GM21576 (cell line): ENCODE results near the gene ELOVL6.
"Not testable (repeated sequence)": the region's sequence is repeated elsewhere in the genome, so short reads cannot be mapped to it uniquely, and the experiment has no call there.

Source experiments
- ATAC-seq: cut with Tn5 transposase; IDR thresholded peaks from one replicate; pipeline ENCODE4 v1.9.1; 2021; ENCODE audit warnings: mild to moderate bottlenecking, moderate library complexity; ENCODE audit not compliant: unreplicated experiment

ELOVL6 gene, protein sequence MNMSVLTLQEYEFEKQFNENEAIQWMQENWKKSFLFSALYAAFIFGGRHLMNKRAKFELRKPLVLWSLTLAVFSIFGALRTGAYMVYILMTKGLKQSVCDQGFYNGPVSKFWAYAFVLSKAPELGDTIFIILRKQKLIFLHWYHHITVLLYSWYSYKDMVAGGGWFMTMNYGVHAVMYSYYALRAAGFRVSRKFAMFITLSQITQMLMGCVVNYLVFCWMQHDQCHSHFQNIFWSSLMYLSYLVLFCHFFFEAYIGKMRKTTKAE

DNA sequence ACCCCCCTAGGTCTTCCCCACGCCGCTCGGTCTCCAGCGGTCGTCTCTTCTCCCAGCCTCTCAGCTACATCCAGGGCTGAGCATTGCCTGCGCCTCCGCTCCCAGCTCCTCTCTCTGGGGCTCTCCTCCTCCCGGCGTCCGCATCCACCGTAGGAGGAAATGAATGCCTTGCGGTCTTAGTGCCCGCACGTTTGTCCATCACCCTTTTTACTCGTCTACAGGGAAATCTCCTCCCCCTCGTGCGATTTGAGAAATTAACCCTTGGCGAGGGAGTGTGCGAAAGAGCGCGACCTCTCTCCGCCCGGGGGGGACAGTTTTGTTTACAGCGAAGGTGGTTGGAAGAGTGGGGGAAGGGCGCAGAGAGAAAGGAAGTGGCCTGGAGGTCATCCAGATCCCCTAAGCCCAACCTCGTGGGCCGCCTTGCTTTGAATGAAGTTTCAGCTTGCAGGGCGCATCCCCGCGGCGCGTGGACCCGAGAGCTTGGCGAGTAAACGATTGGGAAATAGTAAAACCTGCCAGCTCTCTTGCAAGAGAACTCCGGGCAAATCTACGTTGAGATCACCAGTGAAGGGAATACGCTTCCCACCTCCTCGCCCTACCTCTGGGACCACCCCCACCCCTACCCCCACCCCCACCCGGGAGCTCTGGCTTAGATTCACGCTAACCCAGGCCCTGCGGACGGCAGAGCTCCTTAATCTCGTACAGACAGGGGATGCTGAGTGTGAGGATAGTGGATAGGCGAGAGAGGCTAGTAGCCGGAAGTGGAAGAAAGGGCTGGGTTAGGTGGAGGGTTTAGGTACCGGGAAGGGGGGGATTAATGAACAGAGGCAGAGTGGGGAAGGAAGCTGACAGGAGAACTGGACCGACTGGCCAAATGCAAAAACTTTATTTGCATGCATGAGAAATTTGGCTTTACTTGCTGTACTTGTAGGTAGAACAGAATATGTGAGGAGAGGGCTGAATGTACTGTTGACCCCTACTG is at the start of gene ELOVL6:
ELOVL6 (minus strand) TSS at position 181 of the 982 bp plus-strand sequence. CDS start 280 bp downstream, outside the sequence.
- ATAC-seq, result no peak

DNA sequence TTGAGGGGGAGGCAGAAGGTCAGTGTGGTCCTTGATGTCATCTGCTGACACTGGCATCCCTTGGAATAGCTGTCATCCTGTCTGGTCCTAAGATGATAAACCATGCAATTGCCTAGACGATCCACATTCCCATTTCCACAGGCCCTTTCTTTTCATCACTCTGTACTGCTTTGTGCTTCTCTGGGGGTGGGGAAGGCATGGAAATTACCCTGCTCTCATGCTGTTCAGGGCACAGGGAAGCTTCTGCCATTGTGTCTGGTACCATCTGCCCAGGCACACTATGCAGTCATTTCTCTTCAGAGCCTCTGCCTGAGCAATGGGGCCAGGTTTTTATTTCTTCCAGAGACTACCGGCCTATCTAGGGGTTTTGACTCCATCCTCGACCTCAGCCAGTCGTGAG is 49.7 kb upstream of the ELOVL6 start:
- ATAC-seq, result no peak

DNA sequence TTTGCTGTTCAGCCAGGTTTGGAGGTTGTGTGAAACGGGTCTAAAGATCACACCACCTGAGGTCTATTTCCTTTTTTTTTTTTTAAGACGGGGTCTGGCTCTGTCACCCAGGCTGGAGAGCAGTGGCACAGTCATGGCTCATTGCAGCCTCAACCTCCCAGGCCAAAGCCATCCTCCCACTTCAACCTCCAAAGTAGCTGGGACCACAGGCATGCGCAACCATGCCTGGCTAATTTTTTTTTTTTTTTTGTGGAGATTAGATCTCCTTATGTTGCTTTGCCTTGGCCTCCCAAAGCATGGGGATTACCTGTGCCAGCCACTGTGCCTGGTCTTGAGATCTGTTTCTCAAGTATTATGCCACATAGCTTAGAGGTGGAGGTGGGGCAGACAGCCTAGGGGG is 49.2 kb upstream of the ELOVL6 start:
- ATAC-seq, result no peak

DNA sequence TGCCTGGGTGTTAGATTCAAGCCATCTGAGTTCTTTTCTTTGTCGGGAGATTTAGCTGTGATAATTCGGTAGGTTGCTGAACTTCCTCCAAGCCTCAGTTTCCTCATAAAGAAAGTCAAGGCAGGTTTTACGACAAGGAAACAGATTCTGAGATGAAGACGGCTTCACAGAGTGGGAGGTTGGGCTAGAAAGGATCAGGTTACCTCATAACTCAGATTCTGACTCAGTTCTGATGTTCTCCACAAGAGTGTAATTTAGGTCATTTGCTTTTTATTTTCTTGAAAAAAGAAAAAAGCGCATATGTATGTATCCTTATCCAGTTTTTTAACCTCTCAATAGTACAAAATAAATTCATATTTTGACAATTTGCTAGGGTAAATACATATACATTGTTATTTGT is 47.2 kb upstream of the ELOVL6 start:
- no peak for ATAC-seq

DNA sequence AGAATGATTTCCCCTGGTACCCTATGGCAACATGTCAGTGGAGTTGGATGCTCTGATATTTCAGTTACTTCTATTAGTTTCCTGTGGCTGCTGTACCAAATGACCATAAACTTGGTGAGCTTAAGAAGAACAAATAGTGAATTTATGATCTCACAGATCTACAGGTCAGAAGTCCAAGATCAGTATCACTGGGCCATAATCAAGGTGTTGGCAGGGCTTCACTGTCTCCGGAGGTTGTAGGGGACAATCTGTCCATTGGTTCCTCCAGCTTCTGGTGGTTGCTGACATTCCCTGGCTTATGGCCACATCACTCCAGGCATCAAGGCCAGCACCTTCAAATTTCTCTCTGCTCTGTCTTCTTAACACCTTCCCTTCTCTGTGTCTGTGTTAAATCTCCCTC is 37.9 kb upstream of the ELOVL6 start:
- ATAC-seq, result no peak

DNA sequence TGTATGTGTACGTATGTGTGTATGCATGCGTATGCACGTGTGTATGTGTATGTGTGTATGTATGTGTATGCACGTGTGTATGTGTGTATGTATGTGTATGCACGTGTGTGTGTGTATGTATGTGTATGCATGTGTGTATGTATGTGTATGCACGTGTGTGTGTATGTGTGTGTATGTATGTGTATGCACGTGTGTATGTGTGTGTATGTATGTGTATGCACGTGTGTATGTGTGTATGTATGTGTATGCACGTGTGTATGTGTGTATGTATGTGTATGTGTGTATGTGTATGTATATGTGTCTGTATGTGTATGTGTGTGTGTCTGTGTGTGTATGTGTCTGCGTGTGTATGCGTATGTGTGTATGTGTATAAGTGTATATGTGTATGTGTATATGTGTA is 35.2 kb upstream of the ELOVL6 start:
- not testable (repeated sequence) for ATAC-seq

DNA sequence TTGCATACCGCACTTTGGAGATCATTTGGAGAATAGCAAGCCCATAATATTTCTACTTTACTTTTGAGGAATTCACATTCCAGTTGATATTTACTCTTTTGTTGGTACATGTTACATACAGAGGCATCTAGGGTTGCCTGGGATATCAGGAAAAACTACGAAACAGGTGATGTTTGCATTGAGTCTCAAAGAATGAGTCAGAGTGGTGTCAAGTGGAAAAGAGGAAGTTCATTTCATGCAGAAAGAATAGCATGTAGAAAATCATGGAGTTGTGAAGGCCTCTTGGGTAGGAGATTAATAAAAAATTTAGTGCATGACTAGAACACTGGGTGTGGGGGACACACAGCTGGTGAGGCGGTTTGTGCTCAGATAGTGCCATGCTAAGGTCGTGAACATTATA is 33.5 kb upstream of the ELOVL6 start:
- no peak for ATAC-seq

DNA sequence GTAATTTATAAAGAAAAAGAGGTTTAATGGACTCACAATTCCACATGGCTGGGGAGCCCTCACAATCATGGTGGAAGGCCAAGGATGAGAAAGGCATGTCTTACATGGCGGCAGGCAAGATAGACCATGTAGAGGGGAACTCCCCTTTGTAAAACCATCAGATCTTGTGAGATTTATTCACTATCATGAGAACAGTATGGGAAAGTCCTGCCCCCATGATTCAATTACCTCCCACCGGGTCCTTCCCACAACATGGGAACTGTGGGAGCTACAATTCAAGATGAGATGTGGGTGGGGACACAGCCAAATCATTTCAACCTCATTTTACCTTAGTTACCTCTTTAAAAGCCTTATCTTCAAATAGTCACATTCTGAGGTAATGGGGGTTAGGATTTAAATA is 30.9 kb upstream of the ELOVL6 start:
- no peak for ATAC-seq

DNA sequence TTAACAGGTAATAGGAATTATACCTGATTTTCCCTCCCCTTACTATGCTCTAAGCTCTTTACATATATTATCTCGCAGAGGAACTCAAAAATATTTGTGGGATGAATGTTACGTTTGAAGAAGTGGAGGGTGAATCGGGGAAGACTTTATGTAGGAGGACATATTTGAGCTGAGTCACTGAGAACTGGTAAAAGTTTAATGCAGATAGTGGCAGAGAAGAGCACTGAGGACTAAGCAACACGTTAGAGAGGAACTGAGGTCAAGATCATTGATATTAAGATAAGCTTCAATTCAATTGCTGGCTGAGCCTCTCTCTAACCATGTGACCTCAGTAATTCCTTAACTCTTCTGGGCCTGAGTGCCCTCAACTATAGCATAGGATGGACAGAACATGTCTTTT is 26.4 kb upstream of the ELOVL6 start:
- ATAC-seq, result no peak

DNA sequence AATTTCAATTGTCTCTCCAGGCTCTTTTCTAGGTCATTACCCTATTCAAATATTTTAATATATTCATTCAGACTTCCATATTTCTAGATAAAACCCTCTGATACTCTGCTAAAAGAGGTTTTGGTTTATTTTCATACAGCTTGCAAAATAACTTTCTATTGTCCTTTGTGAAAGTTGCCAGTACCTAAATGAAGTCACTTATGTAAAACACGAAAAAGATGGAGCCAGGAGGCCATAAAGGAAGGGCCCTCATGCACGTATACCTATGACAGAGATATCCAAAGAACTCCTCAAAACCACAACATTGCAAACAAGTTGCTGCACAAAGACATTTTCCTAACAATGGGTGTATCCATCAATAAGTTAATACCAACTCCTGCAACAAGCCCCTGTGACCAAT is 25.7 kb upstream of the ELOVL6 start:
- ATAC-seq, result no peak

DNA sequence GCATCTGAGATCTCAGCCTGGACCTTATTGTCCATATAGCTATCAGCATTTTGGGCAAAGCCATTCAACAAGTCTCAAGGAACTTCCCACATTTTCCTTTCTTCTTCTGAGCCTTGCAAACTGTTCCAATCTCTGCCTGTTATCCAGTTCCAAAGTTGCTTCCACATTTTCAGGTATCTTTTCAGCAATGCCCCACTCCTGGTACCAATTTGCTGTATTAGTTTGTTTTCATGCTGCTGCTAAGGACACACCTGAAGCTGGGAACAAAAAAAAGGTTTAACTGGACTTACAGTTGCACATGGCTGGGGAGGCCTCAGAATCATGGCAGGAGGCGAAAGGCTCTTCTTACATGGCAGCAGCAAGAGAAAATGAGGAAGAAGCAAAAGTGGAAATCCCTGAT is 20.5 kb upstream of the ELOVL6 start:
- ATAC-seq, result not testable (repeated sequence)

DNA sequence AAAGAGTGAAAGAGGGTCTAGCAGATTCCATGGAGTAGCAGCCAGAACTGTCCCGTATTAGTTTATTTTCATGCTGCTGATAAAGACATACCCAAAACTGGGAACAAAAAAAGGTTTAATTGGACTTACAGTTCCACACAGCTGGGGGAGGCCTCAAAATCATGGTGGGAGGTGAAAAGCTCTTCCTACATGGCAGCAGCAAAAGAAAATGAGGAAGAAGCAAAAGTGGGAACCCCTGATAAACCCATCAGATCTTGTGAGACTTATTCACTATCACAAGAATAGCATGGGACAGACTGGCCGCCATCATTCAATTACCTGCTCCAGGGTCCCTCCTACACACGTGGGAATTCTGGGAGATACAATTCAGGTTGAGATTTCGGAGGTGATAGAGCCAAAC is 18.8 kb upstream of the ELOVL6 start:
- not testable (repeated sequence) for ATAC-seq

DNA sequence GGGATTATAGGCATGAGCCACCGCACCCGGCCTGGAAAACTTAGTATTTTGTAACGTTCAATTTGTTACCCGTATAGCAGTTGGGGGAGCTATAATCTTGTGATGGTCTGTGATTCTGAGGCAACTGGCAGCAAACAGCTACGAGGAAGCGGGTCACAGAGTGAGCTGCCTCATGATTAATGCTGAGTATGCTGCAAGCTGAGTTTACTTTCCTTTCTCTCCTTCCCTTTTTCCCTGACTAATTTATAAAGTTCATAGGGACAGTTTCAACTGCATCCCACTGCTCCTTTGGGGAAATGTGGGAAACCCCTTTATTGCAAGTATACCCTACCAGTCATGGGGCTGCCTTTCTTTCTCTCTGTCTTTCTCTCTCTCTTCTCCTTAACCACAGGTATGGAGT is 17.7 kb upstream of the ELOVL6 start:
- no peak for ATAC-seq

DNA sequence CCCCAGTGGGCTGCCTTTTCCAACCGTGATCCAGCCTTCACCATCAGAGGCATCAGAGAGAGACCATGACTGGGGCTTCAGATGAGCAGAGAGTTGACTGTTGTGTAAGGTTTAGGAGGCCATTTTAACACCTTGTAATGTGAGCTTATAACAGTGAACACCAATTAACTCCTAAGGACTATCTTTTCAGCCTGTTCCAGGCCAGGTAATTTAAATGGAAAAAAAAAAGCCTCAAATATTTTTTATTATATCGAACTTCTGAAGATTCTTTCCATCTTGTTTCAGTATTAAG is 13.3 kb upstream of the ELOVL6 start:
- ATAC-seq, result no peak

DNA sequence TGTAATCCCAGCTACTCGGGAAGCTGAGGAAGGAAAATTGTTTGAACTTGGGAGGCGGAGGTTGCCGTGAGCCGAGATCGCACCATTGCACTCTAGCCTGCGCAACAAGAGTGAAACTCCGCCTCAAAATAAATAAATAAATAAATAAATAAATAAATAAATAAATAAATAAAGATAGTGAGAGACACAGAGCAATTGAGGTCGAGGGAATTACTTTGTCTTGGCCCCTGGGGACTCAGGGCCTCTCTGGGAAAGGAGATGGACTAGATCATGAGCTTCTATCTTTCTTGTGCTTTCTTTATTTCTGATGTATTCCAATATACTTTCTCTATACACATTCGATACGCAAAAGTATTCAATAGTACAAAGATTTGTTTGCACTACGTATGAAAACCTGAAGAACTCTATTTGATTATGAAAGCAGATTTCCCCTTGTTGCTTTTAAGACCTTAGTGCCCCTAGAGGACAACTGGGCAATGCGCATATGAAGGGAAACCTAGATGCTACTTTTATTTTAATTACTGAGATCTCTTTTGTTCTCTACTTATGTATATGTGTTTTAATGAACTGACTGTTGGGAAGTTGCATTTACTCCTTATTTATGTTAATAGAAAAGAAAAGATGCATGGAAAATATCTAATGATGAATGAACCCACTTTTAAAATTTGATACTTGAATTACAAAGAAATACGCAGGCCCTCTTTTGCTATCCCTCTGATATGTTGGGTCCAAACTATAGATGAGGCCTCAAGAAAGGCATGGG is 12.8 kb upstream of the ELOVL6 start:
- peak; percentile 75 for ATAC-seq

DNA sequence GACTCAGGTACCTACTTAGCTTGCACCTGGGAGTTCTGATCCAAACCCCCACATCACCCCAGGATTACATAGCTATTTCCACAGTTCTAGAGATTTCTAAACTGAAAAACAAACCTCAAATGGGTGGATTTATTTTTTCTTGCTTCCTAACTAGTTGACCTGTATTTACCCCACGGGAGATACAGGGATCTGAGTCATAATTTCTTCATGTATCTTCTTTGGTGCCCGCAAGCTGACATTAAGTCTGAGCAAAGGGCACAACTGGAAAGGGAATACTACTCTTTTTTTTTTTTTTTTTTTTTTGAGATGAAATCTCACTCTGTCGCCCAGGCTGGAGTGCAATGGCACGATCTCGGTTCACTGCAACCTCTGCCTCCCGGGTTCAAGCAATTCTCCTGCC is 10.0 kb upstream of the ELOVL6 start:
- ATAC-seq, result no peak

DNA sequence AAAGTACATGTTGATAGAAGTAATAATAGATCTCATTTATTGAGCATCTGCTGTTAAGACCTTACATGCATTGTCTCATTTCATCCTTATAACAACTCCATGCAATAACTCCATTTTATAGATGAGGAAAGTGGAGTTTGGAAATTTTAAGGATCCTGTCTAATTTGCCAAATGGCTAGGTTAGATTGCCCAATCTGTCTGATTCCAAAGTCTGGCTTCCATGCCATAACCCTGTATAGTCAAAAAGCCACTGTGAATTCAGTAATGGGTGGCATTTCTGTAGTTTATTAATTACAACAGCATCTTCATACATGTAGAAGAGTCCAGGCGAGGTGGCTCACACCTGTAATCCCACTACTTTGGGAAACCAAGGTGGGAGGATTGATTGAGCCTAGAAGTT is 8.8 kb upstream of the ELOVL6 start:
- no peak for ATAC-seq

DNA sequence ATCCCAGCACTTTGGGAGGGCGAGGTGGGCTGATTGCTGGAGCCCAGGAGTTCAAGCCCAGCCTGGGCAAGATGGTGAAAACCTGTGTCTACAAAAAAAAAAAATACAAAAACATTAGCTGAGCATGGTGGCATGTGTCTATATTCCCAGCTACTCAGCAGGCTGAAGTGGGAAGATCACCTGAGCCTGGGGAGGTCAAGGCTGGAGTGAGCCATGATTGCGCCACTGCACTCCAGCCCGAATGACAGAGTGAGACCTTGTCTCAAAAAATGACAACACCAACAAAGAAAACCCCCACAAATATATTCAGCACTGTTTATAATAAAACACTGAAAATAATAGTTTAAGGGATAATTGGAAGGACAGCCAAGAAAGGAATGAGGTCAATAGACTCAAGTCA is 3.6 kb upstream of the ELOVL6 start:
- no peak for ATAC-seq

DNA sequence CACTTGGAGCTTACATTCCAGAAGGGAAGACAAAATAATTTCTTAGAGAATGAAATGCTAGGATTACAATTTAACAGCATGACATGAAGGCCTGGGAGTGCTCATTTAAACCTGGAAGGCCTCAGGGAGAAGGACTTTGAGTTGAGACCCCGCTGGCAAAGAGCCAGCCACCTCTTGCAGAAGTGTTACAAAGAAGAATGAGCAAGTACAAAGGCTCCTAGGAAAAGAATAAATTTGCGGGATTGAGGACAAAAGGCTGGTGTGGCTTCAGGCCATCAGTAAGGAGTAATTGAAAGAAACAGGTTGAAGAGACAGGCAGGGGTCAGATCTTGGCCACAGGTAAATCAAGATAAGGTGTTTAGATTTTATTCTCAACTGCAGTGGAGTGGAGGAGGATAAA is 3.1 kb upstream of the ELOVL6 start:
- ATAC-seq, result no peak

DNA sequence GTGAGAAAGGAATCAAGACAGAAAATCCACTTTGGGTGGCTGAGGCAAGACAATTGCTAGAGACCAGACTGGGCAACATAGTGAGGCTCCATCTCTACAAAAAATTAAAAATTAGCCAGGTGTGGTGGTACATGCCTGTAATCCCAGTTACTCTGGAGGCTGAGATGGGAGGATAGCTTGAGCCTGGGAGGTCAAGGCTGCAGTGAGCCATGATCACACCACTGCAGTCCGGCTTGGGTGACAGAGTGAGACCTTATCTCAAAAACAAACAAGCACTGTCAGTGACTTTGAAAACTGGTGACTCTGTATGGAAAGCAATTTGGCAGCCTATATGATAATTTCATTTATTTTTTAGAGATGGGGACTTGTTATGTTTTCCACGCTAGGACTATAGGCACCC is 2.3 kb upstream of the ELOVL6 start:
- ATAC-seq, result no peak

DNA sequence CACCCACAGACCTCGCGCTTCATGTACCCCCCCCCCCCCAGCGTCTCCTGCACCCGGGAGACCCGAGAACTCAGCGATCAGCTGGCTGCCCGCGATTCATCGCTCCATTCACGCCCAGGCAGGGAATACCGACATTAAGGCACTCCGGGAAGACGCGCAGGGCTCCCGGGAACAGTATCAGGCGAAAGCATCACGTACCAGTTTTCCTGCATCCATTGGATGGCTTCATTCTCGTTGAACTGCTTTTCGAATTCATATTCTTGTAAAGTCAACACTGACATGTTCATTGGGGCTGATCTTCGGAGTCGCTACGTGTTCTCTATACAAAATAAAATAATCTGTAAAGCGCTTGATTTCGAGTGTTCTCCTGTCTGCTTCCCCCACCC is 373 bp downstream of the ELOVL6 start:
- no peak for ATAC-seq
